Activated CD4-positive, CD25-positive, alpha-beta regulatory T cell treated with anti-CD3 and anti-CD28 coated beads, Interleukin-2, amount 50 U/mL, for 72 hours (primary cell): ENCODE results near the gene ABO.
"Not testable (repeated sequence)": the region's sequence is repeated elsewhere in the genome, so short reads cannot be mapped to it uniquely, and the experiment has no call there.

Source experiments
- DNase-seq: peaks from one replicate; pipeline ENCODE4 v3.0.0; 2021

Gene ABO

GRCh38 chr9:133286523-133286922 lies 11.5 kb upstream of the ABO start:
- DNase-seq = no peak

- no peak for DNase-seq
Observed at GRCh38 chr9:133285252-133285775, 10.3 kb upstream of the ABO start.

- DNase-seq = no peak
Observed at GRCh38 chr9:133284362-133284761, 9.4 kb upstream of the ABO start.

GRCh38 chr9:133283255-133284032 lies 8.4 kb upstream of the ABO start:
- DNase-seq = not testable (repeated sequence)

GRCh38 chr9:133282464-133283238 lies 7.7 kb upstream of the ABO start:
- DNase-seq = no peak

- DNase-seq = no peak
Observed at GRCh38 chr9:133280392-133280791, 5.4 kb upstream of the ABO start.

GRCh38 chr9:133278161-133279114 lies 3.4 kb upstream of the ABO start:
- DNase-seq = no peak

GRCh38 chr9:133277467-133277866 lies 2.5 kb upstream of the ABO start:
- DNase-seq = no peak

- DNase-seq = no peak
Observed at GRCh38 chr9:133276923-133277322, 1.9 kb upstream of the ABO start.

GRCh38 chr9:133276001-133276884 lies 1.2 kb upstream of the ABO start:
- no peak for DNase-seq

GRCh38 chr9:133274236-133275104 lies 531 bp downstream of the ABO start:
- no peak for DNase-seq

GRCh38 chr9:133273819-133274218 lies 1.2 kb downstream of the ABO start:
- DNase-seq = no peak

GRCh38 chr9:133273098-133273497 lies 1.9 kb downstream of the ABO start:
- DNase-seq = no peak

GRCh38 chr9:133269537-133270362 lies 5.3 kb downstream of the ABO start:
- DNase-seq = no peak

- not testable (repeated sequence) for DNase-seq
Observed at GRCh38 chr9:133269136-133269535, 5.9 kb downstream of the ABO start.

GRCh38 chr9:133268335-133269056 lies 6.5 kb downstream of the ABO start:
- no peak for DNase-seq

GRCh38 chr9:133264235-133264764 lies 10.7 kb downstream of the ABO start:
- DNase-seq = no peak

GRCh38 chr9:133263557-133263956 lies 11.4 kb downstream of the ABO start:
- DNase-seq = no peak

- DNase-seq = no peak
Observed at GRCh38 chr9:133262226-133262625, 12.8 kb downstream of the ABO start.
